ENCODE results near the gene C3.

DNA sequence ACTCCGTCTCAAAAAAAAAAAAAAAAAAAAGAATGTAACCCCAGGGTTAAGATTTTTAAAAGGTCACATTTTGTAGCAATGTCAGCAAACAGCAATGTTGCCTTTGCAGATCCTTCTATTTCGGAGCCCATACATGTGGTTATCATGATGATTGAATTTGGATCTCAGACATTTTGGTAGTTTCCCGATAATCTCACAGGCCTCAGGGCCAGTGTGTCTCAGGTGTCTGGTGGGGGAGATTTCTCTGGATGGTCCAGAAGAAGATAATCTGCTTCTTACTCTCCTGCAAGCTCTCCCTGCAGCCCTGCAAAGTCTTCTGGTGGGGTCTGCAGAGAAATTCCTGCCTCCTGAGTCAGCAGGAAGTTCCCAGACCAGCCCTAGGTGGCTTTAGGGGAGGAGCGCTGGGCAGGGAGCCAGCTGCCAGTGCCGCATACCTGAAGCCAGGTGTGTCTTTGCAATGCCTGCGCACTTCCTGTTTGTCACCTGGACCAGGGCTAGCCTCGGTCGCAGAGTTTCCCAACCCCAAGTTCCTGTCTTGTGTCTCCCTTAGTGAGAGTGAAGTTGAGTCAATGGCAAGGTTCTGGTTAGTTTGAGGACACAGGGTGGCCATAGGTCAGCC lies 45.4 kb upstream of the C3 start:
- TF ChIP-seq, protein P1, sequence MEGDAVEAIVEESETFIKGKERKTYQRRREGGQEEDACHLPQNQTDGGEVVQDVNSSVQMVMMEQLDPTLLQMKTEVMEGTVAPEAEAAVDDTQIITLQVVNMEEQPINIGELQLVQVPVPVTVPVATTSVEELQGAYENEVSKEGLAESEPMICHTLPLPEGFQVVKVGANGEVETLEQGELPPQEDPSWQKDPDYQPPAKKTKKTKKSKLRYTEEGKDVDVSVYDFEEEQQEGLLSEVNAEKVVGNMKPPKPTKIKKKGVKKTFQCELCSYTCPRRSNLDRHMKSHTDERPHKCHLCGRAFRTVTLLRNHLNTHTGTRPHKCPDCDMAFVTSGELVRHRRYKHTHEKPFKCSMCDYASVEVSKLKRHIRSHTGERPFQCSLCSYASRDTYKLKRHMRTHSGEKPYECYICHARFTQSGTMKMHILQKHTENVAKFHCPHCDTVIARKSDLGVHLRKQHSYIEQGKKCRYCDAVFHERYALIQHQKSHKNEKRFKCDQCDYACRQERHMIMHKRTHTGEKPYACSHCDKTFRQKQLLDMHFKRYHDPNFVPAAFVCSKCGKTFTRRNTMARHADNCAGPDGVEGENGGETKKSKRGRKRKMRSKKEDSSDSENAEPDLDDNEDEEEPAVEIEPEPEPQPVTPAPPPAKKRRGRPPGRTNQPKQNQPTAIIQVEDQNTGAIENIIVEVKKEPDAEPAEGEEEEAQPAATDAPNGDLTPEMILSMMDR (IDR thresholded peaks at IDR 0.05): no peak
- no peak for TF ChIP-seq POLR2A (IDR thresholded peaks at IDR 0.05; ENCODE audit: low read depth)
- TF ChIP-seq EP300 (IDR thresholded peaks at IDR 0.05): no peak

All from esophagus muscularis mucosa (tissue), 4 donors.